ENCODE results near the gene URI1.

- TF ChIP-seq CTCF (IDR thresholded peaks at IDR 0.05) (no peak), POLR2A (IDR thresholded peaks at IDR 0.05) (no peak)
Observed at GRCh38 chr19:29923653-29924052, 18.4 kb upstream of the URI1 start.
